Neural progenitor cell (in vitro differentiated cells): ENCODE results near the gene TRIO.

Source experiments
- EZH2 ChIP-seq: fragments of 200-600 bp; sonication (generic); IDR thresholded peaks from 2 replicates; pipeline ENCODE4 v1.6.1; 2017; ENCODE audit warnings: antibody characterized with exemption, mild to moderate bottlenecking, moderate library complexity
- EZH2phosphoT487 ChIP-seq: fragments of 200-600 bp; sonication (generic); IDR thresholded peaks from 2 replicates; pipeline ENCODE4 v1.6.1; 2017; ENCODE audit warnings: antibody characterized with exemption
- TF ChIP-seq, protein P1 (sequence below): fragments of 200-600 bp; sonication (generic); IDR thresholded peaks from 2 replicates; pipeline ENCODE4 v1.5.1; 2017; ENCODE audit warnings: antibody characterized with exemption, mild to moderate bottlenecking

DNA sequence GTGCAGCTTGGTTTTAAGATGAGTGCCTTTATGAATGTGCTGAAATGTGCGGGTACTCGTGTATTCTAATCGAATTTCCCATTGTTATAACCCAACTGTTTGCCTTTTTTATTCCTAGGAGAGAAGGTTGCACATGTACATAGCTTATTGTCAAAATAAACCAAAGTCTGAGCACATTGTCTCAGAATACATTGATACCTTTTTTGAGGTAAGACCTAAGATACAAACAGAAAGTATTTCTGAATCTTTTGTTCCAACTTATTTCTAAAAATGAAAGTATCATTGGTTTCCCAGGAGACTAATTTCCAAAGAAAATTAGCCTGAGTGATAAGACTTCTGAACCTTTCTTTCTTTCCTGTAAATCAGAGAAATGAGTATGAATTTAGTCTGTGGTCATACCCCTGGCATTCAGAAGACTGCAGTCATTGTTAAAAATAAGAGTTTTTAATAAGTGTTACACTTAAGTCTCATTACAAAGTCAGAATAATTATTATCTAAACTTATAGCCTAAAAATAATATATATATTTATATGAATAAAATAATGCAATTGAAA is 336.1 kb downstream of the TRIO start:
- TF ChIP-seq, protein P1, sequence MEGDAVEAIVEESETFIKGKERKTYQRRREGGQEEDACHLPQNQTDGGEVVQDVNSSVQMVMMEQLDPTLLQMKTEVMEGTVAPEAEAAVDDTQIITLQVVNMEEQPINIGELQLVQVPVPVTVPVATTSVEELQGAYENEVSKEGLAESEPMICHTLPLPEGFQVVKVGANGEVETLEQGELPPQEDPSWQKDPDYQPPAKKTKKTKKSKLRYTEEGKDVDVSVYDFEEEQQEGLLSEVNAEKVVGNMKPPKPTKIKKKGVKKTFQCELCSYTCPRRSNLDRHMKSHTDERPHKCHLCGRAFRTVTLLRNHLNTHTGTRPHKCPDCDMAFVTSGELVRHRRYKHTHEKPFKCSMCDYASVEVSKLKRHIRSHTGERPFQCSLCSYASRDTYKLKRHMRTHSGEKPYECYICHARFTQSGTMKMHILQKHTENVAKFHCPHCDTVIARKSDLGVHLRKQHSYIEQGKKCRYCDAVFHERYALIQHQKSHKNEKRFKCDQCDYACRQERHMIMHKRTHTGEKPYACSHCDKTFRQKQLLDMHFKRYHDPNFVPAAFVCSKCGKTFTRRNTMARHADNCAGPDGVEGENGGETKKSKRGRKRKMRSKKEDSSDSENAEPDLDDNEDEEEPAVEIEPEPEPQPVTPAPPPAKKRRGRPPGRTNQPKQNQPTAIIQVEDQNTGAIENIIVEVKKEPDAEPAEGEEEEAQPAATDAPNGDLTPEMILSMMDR: no peak
- TF ChIP-seq EZH2 (no peak), EZH2phosphoT487 (no peak)
